Measurements from ENCODE around the gene MAST4. TPM values are rescaled to one million over a fixed set of nuclear protein-coding genes. Genes with fewer than 3 reads are reported as not detected.

The MAST4 gene
- total RNA-seq, 1 donor from 2014 or later = 22.3 TPM

DNA sequence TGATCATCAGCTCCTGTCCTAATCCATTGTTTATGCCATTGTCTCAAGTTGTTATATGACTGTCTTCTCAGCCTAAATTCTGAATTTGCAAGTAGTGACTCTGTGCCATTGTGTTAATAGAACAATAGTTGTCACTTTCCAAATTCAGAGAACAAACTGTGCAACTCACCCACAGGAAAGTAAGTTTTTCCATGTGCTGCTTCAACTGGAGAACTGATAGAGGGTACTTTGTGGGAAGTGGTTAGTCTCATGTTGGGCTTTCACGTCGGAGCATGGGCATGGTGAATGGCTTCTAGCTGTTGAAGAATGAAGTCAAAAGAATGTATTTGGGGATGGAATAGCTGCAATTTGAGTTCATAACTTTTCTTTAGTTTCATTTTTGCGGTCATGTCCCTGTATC lies 454.4 kb downstream of the MAST4 start:
- Histone ChIP-seq H3K27ac (ENCODE audit: low read depth, low read length) (no peak overlapping the region), H2AFZ (ENCODE audit: low read depth, low read length) (no peak overlapping the region), H4K20me1 (ENCODE audit: insufficient read depth, low read length) (peaks cover 17% of the 10 kb centered on the region), H3K4me2 (ENCODE audit: low read length) (no peak overlapping the region), H3K36me3 (ENCODE audit: insufficient read depth, low read length) (no peaks in the 10 kb centered on the region), H3K9me3 (ENCODE audit: insufficient read depth, low read depth, low read length) (no peaks in the 10 kb centered on the region), H3K4me1 (ENCODE audit: insufficient read depth, low read length) (peaks cover 14% of the 10 kb centered on the region), H3K9ac (ENCODE audit: low read length) (no peak overlapping the region), H3K4me3 (ENCODE audit: insufficient read depth, low read depth, low read length) (no peak overlapping the region), H3K79me2 (ENCODE audit: insufficient read depth, low read length) (peaks cover 70% of the 10 kb centered on the region), H3K27me3 (ENCODE audit: insufficient read depth, low read length) (no peaks in the 10 kb centered on the region)
- Mint-ChIP-seq H3K4me3 (ENCODE audit: unreplicated experiment) (no peak overlapping the region), H3K4me1 (ENCODE audit: low read depth, unreplicated experiment) (peaks cover 17% of the 10 kb centered on the region), H3K9me3 (ENCODE audit: unreplicated experiment) (no peaks in the 10 kb centered on the region), H3K27ac (ENCODE audit: unreplicated experiment) (no peak overlapping the region), H3K27me3 (ENCODE audit: low read depth, unreplicated experiment) (no peaks in the 10 kb centered on the region), H3K36me3 (ENCODE audit: low read depth, unreplicated experiment) (no peaks in the 10 kb centered on the region)
- DNase-seq (ENCODE audit: low read depth) = no peak
- TF ChIP-seq, protein P1, sequence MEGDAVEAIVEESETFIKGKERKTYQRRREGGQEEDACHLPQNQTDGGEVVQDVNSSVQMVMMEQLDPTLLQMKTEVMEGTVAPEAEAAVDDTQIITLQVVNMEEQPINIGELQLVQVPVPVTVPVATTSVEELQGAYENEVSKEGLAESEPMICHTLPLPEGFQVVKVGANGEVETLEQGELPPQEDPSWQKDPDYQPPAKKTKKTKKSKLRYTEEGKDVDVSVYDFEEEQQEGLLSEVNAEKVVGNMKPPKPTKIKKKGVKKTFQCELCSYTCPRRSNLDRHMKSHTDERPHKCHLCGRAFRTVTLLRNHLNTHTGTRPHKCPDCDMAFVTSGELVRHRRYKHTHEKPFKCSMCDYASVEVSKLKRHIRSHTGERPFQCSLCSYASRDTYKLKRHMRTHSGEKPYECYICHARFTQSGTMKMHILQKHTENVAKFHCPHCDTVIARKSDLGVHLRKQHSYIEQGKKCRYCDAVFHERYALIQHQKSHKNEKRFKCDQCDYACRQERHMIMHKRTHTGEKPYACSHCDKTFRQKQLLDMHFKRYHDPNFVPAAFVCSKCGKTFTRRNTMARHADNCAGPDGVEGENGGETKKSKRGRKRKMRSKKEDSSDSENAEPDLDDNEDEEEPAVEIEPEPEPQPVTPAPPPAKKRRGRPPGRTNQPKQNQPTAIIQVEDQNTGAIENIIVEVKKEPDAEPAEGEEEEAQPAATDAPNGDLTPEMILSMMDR (IDR thresholded peaks at IDR 0.05; ENCODE audit: insufficient read depth, low read depth, low read length) = no peak
- no peak for TF ChIP-seq EZH2 (IDR thresholded peaks at IDR 0.05; ENCODE audit: insufficient read depth, low read length)
- no peak for FAIRE-seq

DNA sequence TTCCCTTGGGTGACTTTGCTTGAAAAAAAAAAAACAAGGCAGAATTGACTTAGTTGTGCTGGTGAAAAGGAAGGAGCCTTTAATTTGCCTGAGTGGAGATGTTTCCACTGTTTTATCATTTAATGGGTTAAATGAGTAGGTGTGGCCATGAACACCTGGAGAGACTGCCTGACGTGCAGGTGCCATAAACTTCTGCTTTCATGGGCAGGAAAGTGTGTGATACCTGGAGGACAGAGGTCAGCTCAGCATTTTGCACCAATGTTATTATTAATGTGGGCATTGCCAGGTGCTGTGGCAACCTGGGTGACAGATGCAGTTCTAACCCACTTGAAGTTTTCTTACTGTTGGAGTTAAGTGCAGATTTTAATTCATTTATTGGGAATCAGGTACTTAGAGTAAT lies 455.0 kb downstream of the MAST4 start:
- TF ChIP-seq EZH2 (IDR thresholded peaks at IDR 0.05; ENCODE audit: insufficient read depth, low read length) = no peak
- TF ChIP-seq, protein P1 (IDR thresholded peaks at IDR 0.05; ENCODE audit: insufficient read depth, low read depth, low read length) = no peak
- Mint-ChIP-seq H3K27ac (ENCODE audit: unreplicated experiment) (no peak overlapping the region), H3K9me3 (ENCODE audit: unreplicated experiment) (no peaks in the 10 kb centered on the region), H3K4me3 (ENCODE audit: unreplicated experiment) (no peak overlapping the region), H3K4me1 (ENCODE audit: low read depth, unreplicated experiment) (peaks cover 15% of the 10 kb centered on the region), H3K27me3 (ENCODE audit: low read depth, unreplicated experiment) (no peaks in the 10 kb centered on the region), H3K36me3 (ENCODE audit: low read depth, unreplicated experiment) (no peaks in the 10 kb centered on the region)
- H3K4me2 ChIP-seq (ENCODE audit: low read length) = no peak overlapping the region
- H3K4me3 ChIP-seq (ENCODE audit: insufficient read depth, low read depth, low read length) = no peak overlapping the region
- H2AFZ ChIP-seq (ENCODE audit: low read depth, low read length) = no peak overlapping the region
- FAIRE-seq (no peak), DNase-seq (ENCODE audit: low read depth) (no peak)
- H3K27ac ChIP-seq (ENCODE audit: low read depth, low read length) = no peak overlapping the region
- H4K20me1 ChIP-seq (ENCODE audit: insufficient read depth, low read length) = peaks cover 12% of the 10 kb centered on the region
- peaks cover 8% of the 10 kb centered on the region for H3K4me1 ChIP-seq (ENCODE audit: insufficient read depth, low read length)
- H3K79me2 ChIP-seq (ENCODE audit: insufficient read depth, low read length) = peaks cover 66% of the 10 kb centered on the region
- H3K36me3 ChIP-seq (ENCODE audit: insufficient read depth, low read length) = no peaks in the 10 kb centered on the region
- H3K9ac ChIP-seq (ENCODE audit: low read length) = no peak overlapping the region
- no peaks in the 10 kb centered on the region for H3K9me3 ChIP-seq (ENCODE audit: insufficient read depth, low read depth, low read length)
- H3K27me3 ChIP-seq (ENCODE audit: insufficient read depth, low read length) = no peaks in the 10 kb centered on the region

DNA sequence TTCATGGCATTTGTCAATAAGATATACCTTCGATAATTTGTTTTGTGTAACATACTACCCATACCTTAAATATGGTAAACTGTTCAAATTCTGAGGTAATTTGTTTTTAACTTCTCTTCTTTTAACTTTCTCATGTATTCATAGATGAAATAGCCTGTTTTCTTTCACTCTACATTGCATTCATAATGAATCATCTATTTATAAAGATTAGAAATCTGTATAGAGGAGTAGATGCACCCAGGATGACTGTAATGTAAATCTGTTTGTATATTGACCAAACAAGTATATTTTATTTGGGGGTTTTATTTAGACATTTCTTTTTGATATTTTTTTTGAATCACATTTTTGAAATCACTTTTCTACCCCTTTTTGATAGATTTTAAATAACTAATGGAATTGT lies 455.8 kb downstream of the MAST4 start:
- Mint-ChIP-seq H3K36me3 (ENCODE audit: low read depth, unreplicated experiment) (no peaks in the 10 kb centered on the region), H3K27ac (ENCODE audit: unreplicated experiment) (no peak overlapping the region), H3K4me1 (ENCODE audit: low read depth, unreplicated experiment) (peaks cover 7% of the 10 kb centered on the region), H3K9me3 (ENCODE audit: unreplicated experiment) (no peaks in the 10 kb centered on the region), H3K27me3 (ENCODE audit: low read depth, unreplicated experiment) (no peaks in the 10 kb centered on the region), H3K4me3 (ENCODE audit: unreplicated experiment) (no peak overlapping the region)
- Histone ChIP-seq H3K9ac (ENCODE audit: low read length) (no peak overlapping the region), H3K9me3 (ENCODE audit: insufficient read depth, low read depth, low read length) (no peaks in the 10 kb centered on the region), H3K4me1 (ENCODE audit: insufficient read depth, low read length) (peaks cover 6% of the 10 kb centered on the region), H3K4me2 (ENCODE audit: low read length) (no peak overlapping the region), H3K4me3 (ENCODE audit: insufficient read depth, low read depth, low read length) (no peak overlapping the region), H3K79me2 (ENCODE audit: insufficient read depth, low read length) (peaks cover 69% of the 10 kb centered on the region), H3K36me3 (ENCODE audit: insufficient read depth, low read length) (no peaks in the 10 kb centered on the region), H4K20me1 (ENCODE audit: insufficient read depth, low read length) (peaks cover 12% of the 10 kb centered on the region), H2AFZ (ENCODE audit: low read depth, low read length) (no peak overlapping the region), H3K27ac (ENCODE audit: low read depth, low read length) (no peak overlapping the region), H3K27me3 (ENCODE audit: insufficient read depth, low read length) (no peaks in the 10 kb centered on the region)
- FAIRE-seq (no peak), DNase-seq (ENCODE audit: low read depth) (no peak)
- TF ChIP-seq, protein P1 (IDR thresholded peaks at IDR 0.05; ENCODE audit: insufficient read depth, low read depth, low read length) = no peak
- no peak for TF ChIP-seq EZH2 (IDR thresholded peaks at IDR 0.05; ENCODE audit: insufficient read depth, low read length)
